NCI-H2081 treated with DMSO at 0.1 percent for 48 hours (cell line): ENCODE data around the gene ARMS2.

Experiments used
- DNase-seq: peaks from one replicate; lab custom pipeline; 2025; lab: John Stamatoyannopoulos, UW

Gene ARMS2

DNA sequence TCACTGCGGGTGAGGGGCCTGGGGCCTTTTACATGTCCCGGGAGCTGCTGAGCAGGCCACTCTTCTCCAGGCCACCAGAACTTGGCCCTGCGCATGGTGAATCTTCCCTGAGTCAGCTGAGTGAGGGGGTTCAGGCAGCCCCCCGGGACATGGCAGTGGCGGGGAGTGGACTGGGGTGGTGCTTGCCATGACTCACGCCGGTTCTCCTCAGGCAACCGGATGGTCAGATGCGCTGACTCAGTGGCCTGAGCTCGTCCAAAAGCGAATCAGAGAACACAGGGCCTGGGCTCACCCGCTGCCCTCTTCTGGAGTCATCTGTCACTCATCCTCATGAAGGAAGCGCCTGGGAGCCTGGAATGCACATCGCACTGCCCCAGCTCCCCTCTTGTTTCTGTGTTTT, 40.4 kb downstream of the ARMS2 start:
- DNase-seq, result no peak

DNA sequence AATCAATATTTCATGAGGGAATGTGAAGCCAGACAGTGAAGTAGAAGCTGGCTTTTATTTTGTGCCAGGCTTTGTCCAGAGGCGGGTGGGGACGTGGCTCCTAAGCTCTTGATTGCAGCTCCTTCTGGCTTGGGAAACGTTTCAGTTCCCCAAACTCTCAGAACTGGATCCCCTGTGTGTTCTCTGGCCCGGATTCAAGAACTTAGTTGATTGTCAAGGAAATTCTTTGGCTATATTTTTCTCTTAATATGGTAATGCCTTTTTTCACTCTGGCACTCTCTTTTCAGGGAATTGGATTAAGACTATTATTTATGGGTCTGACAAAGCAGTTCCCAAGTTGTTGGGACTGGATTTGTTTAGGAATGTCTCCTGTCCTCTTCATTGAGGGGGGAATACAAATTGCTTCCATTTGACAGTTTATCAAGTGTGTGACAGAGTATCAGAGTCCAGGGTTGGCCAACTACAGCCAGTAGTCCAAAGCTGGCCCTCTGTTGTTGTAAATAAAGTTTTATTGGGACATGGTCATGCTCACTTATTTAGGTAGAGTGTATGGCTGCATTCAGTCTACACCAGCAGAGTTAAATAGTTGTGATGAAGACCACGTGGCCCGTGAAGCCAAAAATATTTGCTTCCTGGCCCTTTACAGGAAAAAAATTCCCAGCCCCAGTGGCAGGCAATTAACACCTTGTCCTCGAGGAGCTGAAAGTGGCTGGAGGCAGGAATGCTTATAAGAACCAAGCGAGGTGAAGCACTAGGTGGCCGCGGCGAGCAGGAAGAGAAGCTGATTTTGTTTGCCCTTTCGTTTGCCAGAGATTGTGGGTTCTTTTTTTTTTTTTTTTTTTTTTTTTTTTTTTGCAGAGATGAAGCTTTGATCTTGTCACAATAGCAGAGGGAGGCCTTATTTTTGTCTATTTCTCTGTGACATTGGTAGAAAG, 41.2 kb downstream of the ARMS2 start:
- DNase-seq, result no peak

DNA sequence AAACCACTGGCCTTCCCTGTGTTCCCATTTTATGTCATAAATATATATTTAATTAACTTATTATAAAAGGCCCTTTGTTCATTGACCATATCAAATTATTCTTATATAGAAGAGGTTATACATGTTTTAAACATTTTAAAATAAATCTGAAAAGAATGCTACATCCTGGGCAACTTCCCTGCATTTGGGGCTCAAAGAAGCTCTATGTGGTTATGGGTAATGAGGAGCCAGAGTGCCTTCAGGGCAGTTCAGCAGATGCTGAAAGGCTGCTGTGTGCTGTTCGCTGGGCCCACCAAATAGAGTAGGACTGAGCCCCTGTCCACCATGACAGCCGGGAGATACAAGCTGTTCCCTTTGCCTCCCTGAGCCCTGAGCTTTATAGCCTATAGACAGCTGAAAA, 42.8 kb downstream of the ARMS2 start:
- no peak for DNase-seq

DNA sequence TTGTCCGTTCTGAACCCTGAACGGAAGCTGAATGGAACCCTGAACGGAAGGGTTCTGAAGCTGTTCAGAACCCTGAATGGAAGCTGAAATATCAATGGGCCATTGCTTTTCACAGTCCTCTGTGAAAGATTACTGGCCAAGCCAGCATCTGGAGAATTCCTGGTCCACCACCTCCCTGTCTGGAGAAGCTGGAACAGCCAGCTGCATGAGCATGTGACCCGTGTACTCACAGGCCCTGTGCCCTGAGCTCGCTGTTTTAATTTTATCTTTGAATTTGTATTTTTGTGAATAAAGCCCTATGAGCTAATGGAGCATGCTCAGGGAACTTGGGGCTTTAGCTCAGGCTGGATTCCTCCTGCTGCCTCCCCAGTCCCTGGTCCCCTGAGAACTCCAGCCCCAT, 44.1 kb downstream of the ARMS2 start:
- DNase-seq, result no peak

DNA sequence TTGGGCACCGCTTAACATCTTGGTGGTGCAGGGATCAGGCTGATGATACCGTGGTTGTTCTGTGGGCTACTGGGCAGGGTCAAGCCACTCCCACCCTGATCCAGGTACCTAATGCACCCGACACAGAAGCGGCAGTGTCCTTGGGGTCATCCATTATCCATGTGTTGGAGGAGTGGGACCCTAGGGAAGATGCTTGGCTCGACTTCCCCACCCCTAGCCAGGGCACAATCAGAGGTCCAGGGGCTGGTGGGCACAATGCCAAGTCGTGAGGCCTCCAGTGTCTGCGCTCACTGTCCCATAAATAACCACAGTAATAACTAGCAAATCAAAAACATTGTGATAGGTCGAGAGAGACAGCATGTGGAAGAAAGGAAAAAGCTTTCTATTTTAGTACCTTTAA, 44.6 kb downstream of the ARMS2 start:
- DNase-seq, result no peak

DNA sequence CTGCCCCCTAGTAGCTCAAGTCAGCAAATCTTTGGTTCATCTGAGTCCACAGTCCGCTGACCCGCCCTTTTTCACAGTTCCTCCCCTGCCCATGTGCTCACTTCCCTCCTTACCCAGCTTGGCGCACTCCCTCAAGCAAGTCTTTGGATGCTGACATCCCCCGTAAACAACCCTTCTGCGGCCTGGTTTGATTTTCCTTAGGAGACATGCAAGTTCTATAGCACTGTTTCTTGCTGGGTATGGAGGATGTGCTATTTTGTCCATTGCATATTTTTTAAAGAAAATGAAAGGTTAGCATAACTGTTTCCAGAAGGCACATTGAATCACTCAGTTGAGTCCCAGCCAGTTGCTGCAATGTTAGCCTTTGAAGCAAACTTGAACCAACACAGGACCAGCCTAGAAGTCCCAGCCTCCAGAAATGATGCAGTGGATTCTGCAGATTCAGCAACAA, 45.1 kb downstream of the ARMS2 start:
- DNase-seq, result no peak

DNA sequence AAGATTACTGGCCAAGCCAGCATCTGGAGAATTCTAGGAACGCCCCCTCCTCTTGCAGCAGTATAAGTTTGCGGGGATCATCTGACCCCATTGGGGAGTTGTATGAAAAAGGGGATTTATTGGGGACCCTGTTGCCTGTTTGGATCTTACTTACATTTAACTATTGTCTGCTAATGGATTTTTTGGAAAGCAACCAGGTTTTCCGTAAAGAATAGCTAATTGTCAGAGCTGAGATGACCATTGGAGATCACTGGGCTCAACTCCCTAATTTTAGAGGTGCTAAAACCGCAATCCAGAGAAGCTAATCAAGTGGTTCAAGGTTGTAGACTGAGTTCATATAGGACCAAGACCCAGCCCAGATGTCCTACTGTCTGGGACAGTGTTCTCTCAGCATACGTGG, 45.7 kb downstream of the ARMS2 start:
- no peak for DNase-seq

DNA sequence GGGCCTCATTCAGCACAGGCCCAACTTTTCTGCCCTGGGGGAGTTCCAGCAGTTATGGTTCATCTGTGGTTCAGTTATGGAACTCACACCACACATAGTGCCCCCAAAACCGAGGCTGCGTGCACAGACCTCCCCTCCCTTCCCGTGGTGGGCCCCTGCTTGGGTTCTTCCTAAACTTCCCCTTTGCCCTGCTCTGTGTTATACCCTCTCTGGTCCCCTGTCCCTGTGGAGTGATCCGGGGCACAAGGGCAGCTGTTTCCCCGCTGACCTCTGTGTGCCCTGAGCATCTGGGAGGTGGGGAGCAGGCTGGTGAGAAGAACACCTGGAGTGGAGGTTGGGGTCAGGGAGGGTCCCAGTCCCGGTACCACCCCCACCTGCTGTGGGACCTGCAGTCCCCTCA, 46.3 kb downstream of the ARMS2 start:
- no peak for DNase-seq

DNA sequence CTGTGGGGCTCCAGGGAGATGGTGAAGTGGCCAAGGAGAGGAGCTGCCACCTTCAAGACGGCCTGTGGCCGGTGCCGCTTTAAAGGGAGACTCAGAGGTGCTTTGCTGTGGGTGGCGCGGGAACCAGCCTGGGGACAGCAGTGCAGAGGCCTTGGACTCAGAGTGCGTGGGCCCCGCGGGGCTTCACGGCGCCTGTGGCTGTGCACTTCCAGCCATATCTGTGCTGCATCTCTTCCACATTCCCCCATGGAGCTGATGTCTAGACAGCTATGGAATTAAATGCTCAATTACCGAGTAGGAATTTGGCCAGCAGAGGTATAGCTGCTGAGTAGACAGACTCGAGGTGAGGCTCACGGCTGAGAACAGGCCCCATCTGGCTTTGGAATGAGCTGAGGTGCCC, 48.6 kb downstream of the ARMS2 start:
- DNase-seq, result no peak

DNA sequence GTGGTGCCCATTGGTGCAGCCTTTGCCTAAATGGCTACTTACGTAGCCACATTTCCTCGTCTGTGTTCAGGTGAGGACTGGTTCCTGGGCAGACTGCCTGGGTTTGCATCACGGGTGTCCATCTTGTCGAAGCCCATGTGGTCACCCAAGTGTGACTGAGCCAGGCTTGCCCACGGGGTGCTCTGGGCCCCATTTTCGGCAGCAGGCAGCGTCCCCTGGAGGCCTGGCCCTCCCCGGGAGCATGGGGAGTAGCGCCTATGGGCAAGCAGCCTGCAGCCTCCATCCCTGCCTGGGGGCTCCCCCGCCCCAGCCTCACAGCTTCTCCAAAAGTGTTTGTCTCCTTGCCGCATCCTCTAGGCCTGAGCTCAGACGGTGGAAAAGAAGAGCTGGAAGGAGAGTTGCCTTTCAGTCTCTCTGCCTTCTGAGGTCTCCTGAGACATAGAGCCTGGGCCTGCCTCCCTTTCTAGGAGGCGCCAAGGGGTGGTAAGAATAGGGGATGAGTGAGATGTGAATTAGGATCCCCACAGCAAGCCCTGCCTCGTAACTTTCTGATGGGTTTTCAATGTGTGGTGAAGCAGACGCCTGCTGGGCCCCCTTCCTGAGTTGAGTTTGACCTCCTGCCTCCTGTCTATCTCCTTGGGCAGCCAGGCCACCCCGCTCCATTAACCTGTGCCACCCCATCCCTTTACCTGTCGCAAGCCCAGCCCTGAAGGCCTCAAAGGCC, 49.6 kb downstream of the ARMS2 start:
- no peak for DNase-seq

DNA sequence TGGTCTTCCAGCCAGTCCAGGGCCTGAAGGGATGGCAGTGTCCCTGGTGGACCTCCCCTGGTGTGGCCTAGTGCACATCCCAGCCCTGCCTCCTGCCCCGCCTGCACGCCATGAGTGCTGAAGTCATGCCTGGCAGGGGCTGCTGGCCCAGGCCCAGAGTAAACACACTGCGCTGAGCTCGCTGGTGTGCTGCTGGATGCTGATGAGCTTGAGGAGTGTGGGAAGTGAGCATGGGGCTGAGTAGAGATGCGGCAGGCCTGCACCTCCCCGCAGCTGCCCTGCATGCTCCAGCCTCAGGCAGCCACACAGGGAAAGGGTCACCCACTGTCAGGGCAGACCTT, 50.1 kb downstream of the ARMS2 start:
- no peak for DNase-seq

DNA sequence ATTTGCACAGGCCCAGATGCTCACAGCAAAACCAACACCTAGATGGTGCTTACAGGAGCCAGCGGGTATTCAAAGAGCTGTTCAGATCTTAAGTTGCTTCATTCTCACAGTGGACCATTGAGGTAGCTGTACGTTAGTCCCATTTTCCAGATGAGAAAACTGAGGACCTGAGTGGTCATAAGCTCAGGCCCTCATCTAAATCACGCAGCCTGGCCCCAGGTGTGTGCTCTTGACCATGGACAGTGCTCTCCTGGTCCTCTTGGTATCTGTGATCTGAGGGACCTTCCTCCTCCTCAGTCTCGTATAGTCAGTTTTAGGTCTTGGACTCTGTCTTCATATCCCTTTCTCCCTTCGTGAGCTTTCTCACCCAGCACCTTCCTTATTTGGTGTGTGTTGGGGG, 50.6 kb downstream of the ARMS2 start:
- DNase-seq, result no peak

DNA sequence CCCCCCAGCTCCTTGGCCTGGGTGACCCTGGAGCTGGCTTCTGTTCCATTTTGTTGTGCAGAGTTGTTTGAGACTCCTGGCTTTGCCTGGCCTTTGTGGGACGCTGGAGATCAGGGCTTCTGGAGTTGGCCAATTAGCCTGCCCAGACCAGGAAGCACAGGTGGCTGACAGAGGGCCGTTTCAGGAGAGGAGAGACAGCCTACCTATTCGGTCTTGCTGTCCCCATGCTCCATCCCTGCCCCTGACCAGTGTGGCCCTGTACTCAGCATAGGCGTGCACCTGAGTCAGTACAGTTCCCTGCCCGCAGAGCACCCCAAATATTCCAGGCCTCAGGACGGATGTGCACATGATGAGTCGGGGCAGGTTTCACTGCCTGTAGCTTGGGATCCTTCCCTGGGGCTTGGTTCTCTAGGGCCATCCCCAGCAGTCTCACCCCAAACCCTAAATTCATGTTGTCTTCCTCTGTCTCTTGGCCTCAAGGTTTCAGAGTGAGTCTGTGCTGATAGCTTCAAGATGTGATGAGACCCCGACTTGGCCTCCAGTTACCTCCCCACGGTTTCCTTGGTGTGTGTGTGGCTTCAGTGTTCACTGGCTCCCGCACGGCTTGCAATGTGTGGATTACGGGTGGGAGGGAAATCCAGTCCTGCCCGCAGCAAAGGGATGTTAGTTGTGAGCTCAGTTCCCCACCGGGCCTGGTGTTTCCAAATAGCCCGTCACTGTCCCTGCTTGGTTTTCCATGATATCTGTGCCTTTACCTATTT, 51.6 kb downstream of the ARMS2 start:
- no peak for DNase-seq
